HUDEP-2 (cell line): ENCODE results near the gene PTGDR2.

ENCODE experiments used
- DNase-seq, 76 experiments: peaks; one replicate each; lab custom pipeline; 2025; ENCODE audit not compliant: unreplicated experiment in 76 of 76; lab: John Stamatoyannopoulos, UW

The PTGDR2 gene

GRCh38 chr11:60875366-60876167, 19.8 kb upstream of the PTGDR2 start:
- no peak for DNase-seq

- no peak for DNase-seq
Observed at GRCh38 chr11:60874421-60875365, 18.9 kb upstream of the PTGDR2 start.

- DNase-seq, result no peak
Observed at GRCh38 chr11:60873533-60873932, 17.8 kb upstream of the PTGDR2 start.

GRCh38 chr11:60872961-60873524, 17.3 kb upstream of the PTGDR2 start:
- DNase-seq, result no peak

GRCh38 chr11:60872124-60872960, 16.6 kb upstream of the PTGDR2 start:
- DNase-seq, result no peak

- DNase-seq, result peak in 2 of 76 experiments; percentile 28 to 44
Observed at GRCh38 chr11:60871378-60872061, 15.8 kb upstream of the PTGDR2 start.

- DNase-seq, result no peak
Observed at GRCh38 chr11:60870733-60871377, 15.1 kb upstream of the PTGDR2 start.

- no peak for DNase-seq
Observed at GRCh38 chr11:60870276-60870675, 14.5 kb upstream of the PTGDR2 start.

GRCh38 chr11:60869451-60869825, 13.7 kb upstream of the PTGDR2 start:
- DNase-seq, result no peak

- no peak for DNase-seq
Observed at GRCh38 chr11:60868682-60869450, 13.1 kb upstream of the PTGDR2 start.

- no peak for DNase-seq
Observed at GRCh38 chr11:60867871-60868681, 12.3 kb upstream of the PTGDR2 start.

GRCh38 chr11:60866911-60867870, 11.4 kb upstream of the PTGDR2 start, which contains the start of gene ZP1:
ZP1 (plus strand) TSS chr11:60867542; CDS start chr11:60867562, 20 bp downstream.
- no peak for DNase-seq

- DNase-seq, result peak in 1 of 76 experiments; percentile 11
Observed at GRCh38 chr11:60864856-60865513, 9.2 kb upstream of the PTGDR2 start.

GRCh38 chr11:60863550-60864521, 8.1 kb upstream of the PTGDR2 start:
- peak in 27 of 76 experiments; percentile 7 to 55 (median 25) for DNase-seq

GRCh38 chr11:60862171-60862570, 6.4 kb upstream of the PTGDR2 start:
- DNase-seq, result no peak
